MM.1S (cell line): Measurements from ENCODE around the gene CYTH3.

Experiments
- DNase-seq: peaks from one replicate; pipeline ENCODE4 v3.0.0-alpha.2; 2015
- H2AFZ ChIP-seq: fragments of 300-600 bp; sonication (generic); 2 replicates; pipeline ENCODE4 v1.6.0; 2016; ENCODE audit warnings: antibody characterized with exemption, low read length
- H3F3A ChIP-seq: fragments of 300-600 bp; sonication (generic); 2 replicates; pipeline ENCODE4 v1.6.1; 2016; ENCODE audit warnings: mild to moderate bottlenecking, antibody characterized with exemption, low read length, moderate library complexity, mixed read lengths; ENCODE audit not compliant: insufficient read depth
- H3K27ac ChIP-seq: fragments of 300-600 bp; sonication (generic); 2 replicates; pipeline ENCODE4 v1.5.1; 2016; ENCODE audit warnings: mild to moderate bottlenecking, low read length
- H3K27me3 ChIP-seq: fragments of 300-600 bp; sonication (generic); replicated peaks from 2 replicates; pipeline ENCODE4 v1.6.0; 2016; ENCODE audit warnings: low read length; ENCODE audit not compliant: insufficient read depth
- H3K36me3 ChIP-seq: fragments of 300-600 bp; sonication (generic); replicated peaks from 2 replicates; pipeline ENCODE4 v1.6.1; 2016; ENCODE audit warnings: mild to moderate bottlenecking, low read length, mixed read lengths; ENCODE audit not compliant: insufficient read depth
- H3K4me1 ChIP-seq: fragments of 300-600 bp; sonication (generic); 2 replicates; pipeline ENCODE4 v1.6.1; 2016; ENCODE audit warnings: low read length, mixed read lengths
- H3K4me2 ChIP-seq: fragments of 300-600 bp; sonication (generic); 2 replicates; pipeline ENCODE4 v1.6.0; 2016; ENCODE audit warnings: low read depth, low read length
- H3K4me3 ChIP-seq: fragments of 300-600 bp; sonication (generic); 2 replicates; pipeline ENCODE4 v1.5.1; 2016; ENCODE audit warnings: low read length, mixed read lengths
- H3K79me2 ChIP-seq: fragments of 300-600 bp; sonication (generic); 2 replicates; pipeline ENCODE4 v1.6.1; 2016; ENCODE audit warnings: mixed run types, low read length, mixed read lengths
- H3K9ac ChIP-seq: fragments of 300-600 bp; sonication (generic); 2 replicates; pipeline ENCODE4 v1.6.1; 2016; ENCODE audit warnings: low read length, mixed read lengths
- H3K9me2 ChIP-seq: fragments of 300-600 bp; sonication (generic); replicated peaks from 2 replicates; pipeline ENCODE4 v1.6.1; 2016; ENCODE audit warnings: mild to moderate bottlenecking, low read length, mixed read lengths; ENCODE audit not compliant: insufficient read depth
- H3K9me3 ChIP-seq: fragments of 300-600 bp; sonication (generic); replicated peaks from 2 replicates; pipeline ENCODE4 v1.6.1; 2016; ENCODE audit warnings: mild to moderate bottlenecking, low read length, mixed read lengths; ENCODE audit not compliant: insufficient read depth
- H4K20me1 ChIP-seq: fragments of 300-600 bp; sonication (generic); 2 replicates; pipeline ENCODE4 v1.6.1; 2016; ENCODE audit warnings: mild to moderate bottlenecking, low read length, moderate library complexity, mixed read lengths; ENCODE audit not compliant: insufficient read depth
- CTCF ChIP-seq: fragments of 300-600 bp; sonication (generic); IDR thresholded peaks from 2 replicates; pipeline ENCODE4 v1.5.1; 2016; ENCODE audit warnings: antibody characterized with exemption, low read length, mixed read lengths
- EZH2 ChIP-seq: fragments of 300-600 bp; sonication (generic); optimal IDR thresholded peaks from 2 replicates; pipeline ENCODE3; 2017; ENCODE audit warnings: low read depth, mild to moderate bottlenecking, antibody characterized with exemption, low read length, mixed read lengths
- EZH2phosphoT487 ChIP-seq: fragments of 300-600 bp; sonication (generic); IDR thresholded peaks from 2 replicates; pipeline ENCODE4 v1.6.1; 2018; ENCODE audit warnings: antibody characterized with exemption, low read length

CYTH3 gene

DNA sequence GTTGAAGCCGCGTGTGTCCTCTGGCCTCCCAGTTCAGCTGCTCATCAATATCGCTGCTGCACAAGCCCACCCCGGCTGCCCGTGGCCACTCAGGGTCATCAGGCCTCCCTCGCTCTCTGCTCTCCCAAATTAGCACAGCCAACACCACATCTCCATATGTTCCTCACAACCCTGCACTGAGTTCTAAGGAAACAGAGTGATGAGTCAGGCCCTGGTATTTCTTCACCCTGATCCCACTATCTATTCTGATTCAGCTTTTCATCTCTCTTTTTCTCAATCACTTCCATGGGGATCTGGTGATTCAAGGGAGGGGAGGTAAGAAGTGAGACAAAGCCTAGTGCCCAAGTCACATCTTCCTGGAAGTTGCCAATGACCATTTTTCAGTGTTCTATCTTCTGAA, 23.8 kb downstream of the CYTH3 start:
- H3F3A ChIP-seq: no peaks in the 10 kb centered on the region
- H3K4me2 ChIP-seq: no peak overlapping the region
- H3K36me3 ChIP-seq: no peaks in the 10 kb centered on the region
- peaks cover 66% of the 10 kb centered on the region for H3K79me2 ChIP-seq
- H3K9ac ChIP-seq: no peak overlapping the region
- no peak overlapping the region for H2AFZ ChIP-seq
- no peaks in the 10 kb centered on the region for H3K27me3 ChIP-seq
- no peak overlapping the region for H3K27ac ChIP-seq
- 0 out of 2 replicates have a peak, but pooled peaks cover 6% of the 10 kb centered on the region for H3K4me1 ChIP-seq
- H3K9me3 ChIP-seq: no peaks in the 10 kb centered on the region
- H3K4me3 ChIP-seq: no peak overlapping the region
- H4K20me1 ChIP-seq: no peaks in the 10 kb centered on the region
- H3K9me2 ChIP-seq: no peaks in the 10 kb centered on the region
- TF ChIP-seq EZH2 (no peak), EZH2phosphoT487 (no peak), CTCF (no peak)
- no peak for DNase-seq

DNA sequence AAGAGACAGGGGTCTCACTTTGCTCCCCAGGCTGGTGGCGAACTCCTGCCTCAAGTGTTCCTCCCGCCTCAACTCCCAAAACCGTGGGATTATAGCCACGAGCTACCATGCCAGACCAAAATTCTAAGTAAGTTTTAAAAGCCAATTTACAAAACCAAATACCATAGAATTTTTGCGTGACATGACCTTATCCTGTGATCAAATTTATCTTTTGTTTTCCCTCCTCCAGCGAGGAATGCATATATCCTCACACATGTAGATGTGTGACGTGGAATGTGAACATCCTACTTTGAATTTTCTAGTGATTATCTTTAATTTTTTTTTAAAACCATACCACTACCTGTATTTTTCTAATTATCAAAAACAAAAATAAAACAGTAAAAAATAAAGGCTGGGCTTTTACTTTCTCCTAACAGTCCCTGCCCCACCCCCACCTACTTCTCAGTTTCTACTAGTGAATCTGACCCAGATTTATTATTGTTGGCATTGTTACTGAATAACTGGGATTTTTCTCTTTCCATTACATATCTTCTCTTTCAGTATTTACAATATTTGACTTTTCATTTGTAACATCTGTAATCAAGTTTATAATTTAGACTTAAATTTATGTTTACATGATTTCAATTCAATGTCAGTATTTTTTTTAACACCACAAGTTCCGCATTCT, 26.0 kb downstream of the CYTH3 start:
- no peak overlapping the region for H3K4me2 ChIP-seq
- no peak overlapping the region for H3K27ac ChIP-seq
- no peak overlapping the region for H2AFZ ChIP-seq
- no peak for TF ChIP-seq EZH2
- no peak for TF ChIP-seq CTCF
- TF ChIP-seq EZH2phosphoT487: no peak
- H4K20me1 ChIP-seq: no peaks in the 10 kb centered on the region
- H3K9me3 ChIP-seq: no peaks in the 10 kb centered on the region
- H3K36me3 ChIP-seq: no peaks in the 10 kb centered on the region
- H3K79me2 ChIP-seq: peaks cover 48% of the 10 kb centered on the region
- no peak overlapping the region for H3K9ac ChIP-seq
- H3K27me3 ChIP-seq: no peaks in the 10 kb centered on the region
- no peak for DNase-seq
- no peaks in the 10 kb centered on the region for H3K9me2 ChIP-seq
- no peak overlapping the region for H3K4me3 ChIP-seq
- no peaks in the 10 kb centered on the region for H3F3A ChIP-seq
- H3K4me1 ChIP-seq: 0 out of 2 replicates have a peak, but pooled peaks cover 6% of the 10 kb centered on the region

DNA sequence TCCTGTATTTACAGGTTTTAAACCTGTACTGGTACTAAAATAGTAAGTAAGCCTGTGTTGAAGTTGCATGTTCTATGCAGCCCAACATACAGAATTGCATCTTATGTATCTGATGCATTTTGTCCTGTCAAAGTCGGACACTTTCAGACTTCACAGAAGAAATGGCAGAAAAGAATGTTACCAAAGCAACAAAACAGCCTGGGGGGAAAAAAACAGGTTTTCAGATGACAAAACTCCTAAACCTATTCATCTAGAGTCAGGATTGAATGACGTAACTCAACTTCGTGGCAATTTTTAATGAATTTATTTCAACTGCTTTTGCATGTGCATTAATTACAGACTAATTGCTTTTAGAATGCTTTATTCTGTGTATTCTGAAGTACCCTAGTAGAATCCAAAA, 28.4 kb downstream of the CYTH3 start:
- Histone ChIP-seq H3K79me2 (peaks cover 42% of the 10 kb centered on the region), H3K9me2 (no peaks in the 10 kb centered on the region), H3K4me1 (no peaks in the 10 kb centered on the region), H3F3A (no peaks in the 10 kb centered on the region), H3K36me3 (no peaks in the 10 kb centered on the region), H3K9ac (no peak overlapping the region), H3K9me3 (no peaks in the 10 kb centered on the region), H4K20me1 (no peaks in the 10 kb centered on the region), H3K27me3 (no peaks in the 10 kb centered on the region), H3K4me2 (no peak overlapping the region), H3K4me3 (no peak overlapping the region), H3K27ac (no peak overlapping the region), H2AFZ (no peak overlapping the region)
- no peak for DNase-seq
- TF ChIP-seq EZH2phosphoT487 (no peak), CTCF (no peak), EZH2 (no peak)
